Keratinocyte (primary cell): ENCODE measurements around the gene PMF1.

Source experiments
- EZH2 ChIP-seq: IDR thresholded peaks from one replicate; pipeline ENCODE4 v1.6.1; 2012; ENCODE audit warnings: inconsistent platforms, mild to moderate bottlenecking, low read length, moderate library complexity
- TF ChIP-seq, protein P1 (sequence below), 3 experiments: IDR thresholded peaks in 1 of 3; conservative IDR thresholded peaks in 1 of 3; optimal IDR thresholded peaks in 1 of 3; 2 replicates in 2 of 3; 3 replicates in 1 of 3; pipeline versions ENCODE3 to v1.5.1; 2011; ENCODE audit warnings: low read length in 3 of 3, mild to moderate bottlenecking in 3 of 3, moderate library complexity in 2 of 3, control low read depth in 1 of 3, inconsistent platforms in 1 of 3; ENCODE audit not compliant: insufficient read depth in 2 of 3; ENCODE audit errors: extremely low read depth in 1 of 3

DNA sequence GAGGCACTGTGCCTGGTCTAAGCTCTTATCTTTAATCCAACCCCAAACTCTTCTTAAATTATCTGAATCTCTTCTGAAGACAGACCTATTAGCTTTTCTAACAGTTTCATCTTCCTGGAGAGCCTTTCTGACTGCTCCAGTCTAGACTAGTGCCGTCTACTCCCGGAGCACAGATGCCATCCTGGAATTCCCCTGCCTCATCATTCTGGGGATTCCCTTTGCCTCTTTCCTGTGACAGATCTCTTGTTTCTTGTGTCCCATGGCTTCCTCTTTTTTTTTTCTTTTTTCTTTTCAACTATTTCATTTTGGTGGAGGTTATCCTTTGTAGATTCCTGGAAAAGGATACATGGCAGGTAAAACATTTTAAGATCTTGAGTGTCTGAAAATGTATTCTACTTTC is 47.7 kb upstream of the PMF1 start:
- TF ChIP-seq, protein P1, sequence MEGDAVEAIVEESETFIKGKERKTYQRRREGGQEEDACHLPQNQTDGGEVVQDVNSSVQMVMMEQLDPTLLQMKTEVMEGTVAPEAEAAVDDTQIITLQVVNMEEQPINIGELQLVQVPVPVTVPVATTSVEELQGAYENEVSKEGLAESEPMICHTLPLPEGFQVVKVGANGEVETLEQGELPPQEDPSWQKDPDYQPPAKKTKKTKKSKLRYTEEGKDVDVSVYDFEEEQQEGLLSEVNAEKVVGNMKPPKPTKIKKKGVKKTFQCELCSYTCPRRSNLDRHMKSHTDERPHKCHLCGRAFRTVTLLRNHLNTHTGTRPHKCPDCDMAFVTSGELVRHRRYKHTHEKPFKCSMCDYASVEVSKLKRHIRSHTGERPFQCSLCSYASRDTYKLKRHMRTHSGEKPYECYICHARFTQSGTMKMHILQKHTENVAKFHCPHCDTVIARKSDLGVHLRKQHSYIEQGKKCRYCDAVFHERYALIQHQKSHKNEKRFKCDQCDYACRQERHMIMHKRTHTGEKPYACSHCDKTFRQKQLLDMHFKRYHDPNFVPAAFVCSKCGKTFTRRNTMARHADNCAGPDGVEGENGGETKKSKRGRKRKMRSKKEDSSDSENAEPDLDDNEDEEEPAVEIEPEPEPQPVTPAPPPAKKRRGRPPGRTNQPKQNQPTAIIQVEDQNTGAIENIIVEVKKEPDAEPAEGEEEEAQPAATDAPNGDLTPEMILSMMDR (optimal IDR thresholded peaks at IDR 0.05 in 1 of 3, IDR thresholded peaks at IDR 0.05 in 1 of 3, conservative IDR thresholded peaks at IDR 0.05 in 1 of 3; ENCODE audit: extremely low read depth in 1 of 3, insufficient read depth in 2 of 3, low read length in 3 of 3), result no peak
- no peak for TF ChIP-seq EZH2
